Endothelial cell of umbilical vein (primary cell): ENCODE results near the gene STK38L. TPM values are rescaled to one million over a fixed set of nuclear protein-coding genes. Genes with fewer than 3 reads are reported as not detected.

Experiments
- BruUV-seq: library from RNA; stranded (reverse); fragments of 400-500 nt; replicated peaks from 2 replicates; lab custom pipeline; 2021; lab: Mats Ljungman, UMichigan
- CTCF ChIA-PET: fragments of 300-600, 350-600 bp; sonication (Branson Sonifier 250); formaldehyde crosslinking; loops from one replicate; lab custom pipeline; 2021; ENCODE audit warnings: antibody characterized with exemption, inconsistent platforms; lab: Charles Lee
- POLR2A ChIA-PET: fragments of 300-600, 350-600 bp; sonication (Branson Sonifier 250); formaldehyde crosslinking; loops from one replicate; lab custom pipeline; 2021; ENCODE audit warnings: antibody characterized with exemption, inconsistent platforms; lab: Charles Lee
- DNase-seq: peaks from one replicate; pipeline ENCODE4 v3.0.0-alpha.2; 2011; ENCODE audit warnings: low read depth, low spot score
- FAIRE-seq: peaks from 2 replicates; lab custom pipeline; 2011; peaks lifted over from hg19 to GRCh38; lab: Jason Lieb, UNC
- H2AFZ ChIP-seq: 2 replicates; pipeline ENCODE4 v1.6.0; 2012; ENCODE audit warnings: low read depth, low read length, control low read depth, inconsistent platforms
- H3K27ac ChIP-seq: 2 replicates; pipeline ENCODE4 v1.5.1; 2011; ENCODE audit warnings: low read depth, mild to moderate bottlenecking, control low read depth, low read length, moderate library complexity; ENCODE audit not compliant: insufficient read depth
- H3K27me3 ChIP-seq, 2 experiments: 2 replicates each; pipeline versions ENCODE4 v1.6.0 to v1.6.1; 2011; ENCODE audit warnings: low read length in 2 of 2, mixed read lengths in 1 of 2; ENCODE audit not compliant: control insufficient read depth in 2 of 2, insufficient read depth in 2 of 2
- H3K36me3 ChIP-seq, 2 experiments: 2 replicates in 1 of 2; 3 replicates in 1 of 2; pipeline ENCODE4 v1.5.1; 2011; ENCODE audit warnings: low read length in 2 of 2, mild to moderate bottlenecking in 1 of 2, moderate library complexity in 1 of 2; ENCODE audit not compliant: control insufficient read depth in 2 of 2, insufficient read depth in 2 of 2; ENCODE audit errors: extremely low read depth in 1 of 2
- H3K4me1 ChIP-seq: 3 replicates; pipeline ENCODE4 v1.5.1; 2011; ENCODE audit warnings: mild to moderate bottlenecking, low read length; ENCODE audit not compliant: control insufficient read depth, insufficient read depth; ENCODE audit errors: extremely low read depth
- H3K4me2 ChIP-seq: 2 replicates; pipeline ENCODE4 v1.6.1; 2011; ENCODE audit warnings: low read length, control low read depth, mixed read lengths; ENCODE audit not compliant: insufficient read depth
- H3K4me3 ChIP-seq, 3 experiments: fragments of 200-600 bp in 1 of 3; sonication (generic), shearing (Covaris generic) in 1 of 3; replicated peaks in 1 of 3; 2 replicates each; pipeline ENCODE4 v1.5.1; 2011 to 2016; ENCODE audit warnings: control low read depth in 3 of 3, low read length in 3 of 3, mild to moderate bottlenecking in 2 of 3, inconsistent platforms in 1 of 3, low read depth in 1 of 3, moderate library complexity in 1 of 3; ENCODE audit not compliant: insufficient read depth in 1 of 3
- H3K79me2 ChIP-seq: 2 replicates; pipeline ENCODE4 v1.6.0; 2012; ENCODE audit warnings: low read length, inconsistent platforms; ENCODE audit not compliant: control insufficient read depth, insufficient read depth
- H3K9ac ChIP-seq: replicated peaks from 2 replicates; pipeline ENCODE3; 2011; ENCODE audit warnings: low read length, control low read depth; ENCODE audit not compliant: insufficient read depth; ENCODE audit errors: extremely low read depth
- H3K9me1 ChIP-seq: replicated peaks from 3 replicates; pipeline ENCODE4 v1.6.0; 2011; ENCODE audit warnings: mild to moderate bottlenecking, low read length; ENCODE audit not compliant: control insufficient read depth, insufficient read depth; ENCODE audit errors: extremely low read depth
- H3K9me3 ChIP-seq: replicated peaks from 2 replicates; pipeline ENCODE4 v1.5.1; 2012; ENCODE audit warnings: low read length, inconsistent platforms; ENCODE audit not compliant: control insufficient read depth, insufficient read depth
- H4K20me1 ChIP-seq: replicated peaks from 2 replicates; pipeline ENCODE3; 2011; ENCODE audit warnings: mild to moderate bottlenecking, low read length; ENCODE audit not compliant: control insufficient read depth, insufficient read depth; ENCODE audit errors: extremely low read depth
- CTCF ChIP-seq, 2 donors: IDR thresholded peaks; 1 replicate in 1 of 2; 2 replicates in 1 of 2; pipeline ENCODE4 v1.5.1; 2011; ENCODE audit warnings: low read length in 2 of 2, mild to moderate bottlenecking in 2 of 2, moderate library complexity in 2 of 2, control low read depth in 1 of 2, inconsistent platforms in 1 of 2, low read depth in 1 of 2; ENCODE audit not compliant: insufficient read depth in 1 of 2; ENCODE audit errors: extremely low read depth in 1 of 2
- EZH2 ChIP-seq: IDR thresholded peaks from 2 replicates; pipeline ENCODE4 v1.6.1; 2012; ENCODE audit warnings: borderline replicate concordance, low read depth, mild to moderate bottlenecking, moderate library complexity, low read length, inconsistent platforms; ENCODE audit not compliant: severe bottlenecking
- FOS ChIP-seq: IDR thresholded peaks from 2 replicates; pipeline ENCODE4 v1.6.1; 2011; ENCODE audit warnings: mild to moderate bottlenecking, low read length, moderate library complexity, borderline replicate concordance; ENCODE audit not compliant: insufficient read depth
- GATA2 ChIP-seq: IDR thresholded peaks from 2 replicates; pipeline ENCODE4 v1.7.0; 2011; ENCODE audit warnings: low read depth, mild to moderate bottlenecking, moderate library complexity, mixed read lengths, low read length; ENCODE audit not compliant: insufficient read length, insufficient read depth
- JUN ChIP-seq: IDR thresholded peaks from 2 replicates; pipeline ENCODE4 v1.6.1; 2011; ENCODE audit warnings: borderline replicate concordance, low read depth; ENCODE audit not compliant: insufficient read length, insufficient read depth
- MYC ChIP-seq: IDR thresholded peaks from one replicate; pipeline ENCODE4 v1.6.1; 2011; ENCODE audit warnings: mild to moderate bottlenecking, low read depth, low read length
- POLR2A ChIP-seq: IDR thresholded peaks from 2 replicates; pipeline ENCODE4 v1.6.1; 2012; ENCODE audit warnings: low read depth, mild to moderate bottlenecking, control low read depth, low read length
- POLR2AphosphoS5 ChIP-seq: IDR thresholded peaks from 2 replicates; pipeline ENCODE4 v1.6.1; 2012; ENCODE audit warnings: low read depth, mild to moderate bottlenecking, control low read depth, low read length, moderate library complexity; ENCODE audit not compliant: insufficient read depth
- dilution Hi-C: fragments of 300-500 bp; cut with MboI; formaldehyde crosslinking; loops from one replicate; pipeline ENCODE4 v1.15.0; 2019; ENCODE audit warnings: low sequenced_read_pairs; ENCODE audit not compliant: extremely low pct_ligation_motif_present
- intact Hi-C: fragments of 100-400 bp; cut with micrococcal nuclease; formaldehyde crosslinking; loops from one replicate; pipeline ENCODE4 v1.10.0; 2022
- polyA plus RNA-seq, 4 experiments: library from polyadenylated mRNA; depleted of rRNA in 3 of 4; stranded (reverse) in 3 of 4; unstranded in 1 of 4; fragments of >200 nt; gene quantifications; 2 replicates each; pipeline versions ENCODE4 v1.2.1 to v1.2.3, GENCODE V29; 2011 to 2012; ENCODE audit warnings: missing spikeins in 1 of 4
- total RNA-seq: library from RNA; stranded (reverse); gene quantifications from 2 replicates; pipeline ENCODE4 v1.2.3, GENCODE V29; 2021
- TF ChIP-seq, protein P1 (sequence below): IDR thresholded peaks from 2 replicates; pipeline ENCODE4 v1.6.1; 2011; ENCODE audit not compliant: insufficient read depth, insufficient read length

The STK38L gene
- total and polyA plus RNA-seq, 2 donors (not counting 3 experiments of a cell fraction or from before 2014, with no cell fraction given): 14.7 to 58.4 TPM

- no peaks in the 10 kb centered on the region for H3K9me1 ChIP-seq
- no TSS peak for BruUV-seq
- no peak overlapping the region for H2AFZ ChIP-seq
- CTCF ChIA-PET: interaction anchor here (1.3 kb wide), 1 partner anchor 86 kb away, joined by 4 read pairs; no protein-coding TSS in a partner anchor
- TF ChIP-seq FOS: no peak
- no peak for TF ChIP-seq POLR2A
- no peak for TF ChIP-seq GATA2
- TF ChIP-seq, protein P1, sequence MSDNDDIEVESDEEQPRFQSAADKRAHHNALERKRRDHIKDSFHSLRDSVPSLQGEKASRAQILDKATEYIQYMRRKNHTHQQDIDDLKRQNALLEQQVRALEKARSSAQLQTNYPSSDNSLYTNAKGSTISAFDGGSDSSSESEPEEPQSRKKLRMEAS: no peak
- TF ChIP-seq EZH2: no peak
- no peak for TF ChIP-seq CTCF (IDR thresholded peaks at IDR 0.05; ENCODE audit: extremely low read depth in 1 of 2, insufficient read depth in 1 of 2, low read depth in 1 of 2, low read length in 2 of 2)
- no peak for TF ChIP-seq JUN
- no peak for TF ChIP-seq MYC
- TF ChIP-seq POLR2AphosphoS5: no peak
- no peaks in the 10 kb centered on the region for H3K79me2 ChIP-seq
- no peak overlapping the region for H3K4me3 ChIP-seq
- H3K9ac ChIP-seq: no peak overlapping the region
- H3K36me3 ChIP-seq: no peaks in the 10 kb centered on the region
- DNase-seq: no peak
- H3K27ac ChIP-seq: no peak overlapping the region
- H4K20me1 ChIP-seq: no peaks in the 10 kb centered on the region
- peak; percentile 21 for FAIRE-seq
- no peaks in the 10 kb centered on the region for H3K9me3 ChIP-seq
- H3K4me2 ChIP-seq: no peak overlapping the region
- dilution Hi-C loops: no loop called here
- no peaks in the 10 kb centered on the region for H3K4me1 ChIP-seq
- intact Hi-C loops: no loop called here
- POLR2A ChIA-PET: no interaction called here
- no peaks in the 10 kb centered on the region for H3K27me3 ChIP-seq
Measured at GRCh38 chr12:27220055-27220987, 23.8 kb upstream of the STK38L start.
